Tibial nerve (tissue), 4 donors: Measurements from ENCODE around the gene CA10. TPM values are rescaled to one million over a fixed set of nuclear protein-coding genes. Genes with fewer than 3 reads are reported as not detected.

Experiments
- DNase-seq, 2 donors: peaks; one replicate each; pipeline ENCODE4 v3.0.0-alpha.2; 2019; ENCODE audit warnings: low spot score in 2 of 2
- H3K27ac ChIP-seq, 4 donors: fragments of 200-600 bp; sonication (generic) in 3 of 4; one replicate each; pipeline ENCODE4 v1.5.1; 2017 to 2019; ENCODE audit warnings: mild to moderate bottlenecking in 1 of 4
- H3K27me3 ChIP-seq, 2 donors: fragments of 200-600 bp; sonication (generic) in 1 of 2; one replicate each; pipeline versions ENCODE4 v1.5.1 to v1.6.0; 2017 to 2019
- H3K36me3 ChIP-seq, 3 donors: fragments of 200-600 bp; sonication (generic); one replicate each; pipeline ENCODE4 v1.5.1; 2018 to 2019
- H3K4me1 ChIP-seq, 4 donors: fragments of 200-600 bp; sonication (generic) in 3 of 4; one replicate each; pipeline ENCODE4 v1.5.1; 2017 to 2019
- H3K4me3 ChIP-seq, 4 donors: fragments of 200-600 bp; sonication (generic) in 3 of 4; one replicate each; pipeline ENCODE4 v1.5.1; 2017 to 2019; ENCODE audit warnings: mild to moderate bottlenecking in 1 of 4, moderate library complexity in 1 of 4
- H3K9me3 ChIP-seq, 4 donors: fragments of 200-600 bp; sonication (generic) in 3 of 4; one replicate each; pipeline ENCODE4 v1.5.1; 2017 to 2019
- EP300 ChIP-seq, 2 donors: sonication (generic); formaldehyde crosslinking; IDR thresholded peaks; one replicate each; pipeline ENCODE4 v1.6.1; 2017; ENCODE audit warnings: antibody characterized with exemption in 2 of 2, mild to moderate bottlenecking in 1 of 2
- POLR2A ChIP-seq, 2 donors: fragments of 450-650 bp; IDR thresholded peaks; one replicate each; pipeline ENCODE4 v1.6.1; 2017; ENCODE audit warnings: antibody characterized with exemption in 2 of 2, mild to moderate bottlenecking in 2 of 2, moderate library complexity in 2 of 2
- WGBS, 2 donors: methylation state at CpG; one replicate each; pipeline ENCODE4 v1.1.5; 2018; 5-methylcytosine and 5-hydroxymethylcytosine counted together
- total RNA-seq, 4 donors: library from RNA; depleted of rRNA; stranded (reverse); fragments of >200 nt; gene quantifications; one replicate each; pipeline ENCODE4 v1.1.0, GENCODE V29; 2016
- TF ChIP-seq, protein P1 (sequence below), 5 experiments: fragments of 200-600 bp in 3 of 5; fragments of 450-650 bp in 2 of 5; sonication (generic) in 3 of 5; IDR thresholded peaks; one replicate each; pipeline ENCODE4 v1.5.1; 2016 to 2019; ENCODE audit warnings: antibody characterized with exemption in 5 of 5, mild to moderate bottlenecking in 3 of 5, moderate library complexity in 2 of 5

Gene CA10
- total RNA-seq, 4 donors from 2014 or later, result not detected

- Histone ChIP-seq H3K4me3 (no peak overlapping the region), H3K9me3 (no peaks in the 10 kb centered on the region), H3K4me1 (no peaks in the 10 kb centered on the region), H3K36me3 (no peaks in the 10 kb centered on the region), H3K27me3 (no peaks in the 10 kb centered on the region), H3K27ac (no peak overlapping the region)
- no peak for DNase-seq
- TF ChIP-seq, protein P1, sequence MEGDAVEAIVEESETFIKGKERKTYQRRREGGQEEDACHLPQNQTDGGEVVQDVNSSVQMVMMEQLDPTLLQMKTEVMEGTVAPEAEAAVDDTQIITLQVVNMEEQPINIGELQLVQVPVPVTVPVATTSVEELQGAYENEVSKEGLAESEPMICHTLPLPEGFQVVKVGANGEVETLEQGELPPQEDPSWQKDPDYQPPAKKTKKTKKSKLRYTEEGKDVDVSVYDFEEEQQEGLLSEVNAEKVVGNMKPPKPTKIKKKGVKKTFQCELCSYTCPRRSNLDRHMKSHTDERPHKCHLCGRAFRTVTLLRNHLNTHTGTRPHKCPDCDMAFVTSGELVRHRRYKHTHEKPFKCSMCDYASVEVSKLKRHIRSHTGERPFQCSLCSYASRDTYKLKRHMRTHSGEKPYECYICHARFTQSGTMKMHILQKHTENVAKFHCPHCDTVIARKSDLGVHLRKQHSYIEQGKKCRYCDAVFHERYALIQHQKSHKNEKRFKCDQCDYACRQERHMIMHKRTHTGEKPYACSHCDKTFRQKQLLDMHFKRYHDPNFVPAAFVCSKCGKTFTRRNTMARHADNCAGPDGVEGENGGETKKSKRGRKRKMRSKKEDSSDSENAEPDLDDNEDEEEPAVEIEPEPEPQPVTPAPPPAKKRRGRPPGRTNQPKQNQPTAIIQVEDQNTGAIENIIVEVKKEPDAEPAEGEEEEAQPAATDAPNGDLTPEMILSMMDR (IDR thresholded peaks at IDR 0.05), result no peak
- TF ChIP-seq POLR2A (IDR thresholded peaks at IDR 0.05) (no peak), EP300 (IDR thresholded peaks at IDR 0.05) (no peak)
These were observed 20.2 kb downstream of the CA10 start for GRCh38 chr17:52138350-52138749.

DNA sequence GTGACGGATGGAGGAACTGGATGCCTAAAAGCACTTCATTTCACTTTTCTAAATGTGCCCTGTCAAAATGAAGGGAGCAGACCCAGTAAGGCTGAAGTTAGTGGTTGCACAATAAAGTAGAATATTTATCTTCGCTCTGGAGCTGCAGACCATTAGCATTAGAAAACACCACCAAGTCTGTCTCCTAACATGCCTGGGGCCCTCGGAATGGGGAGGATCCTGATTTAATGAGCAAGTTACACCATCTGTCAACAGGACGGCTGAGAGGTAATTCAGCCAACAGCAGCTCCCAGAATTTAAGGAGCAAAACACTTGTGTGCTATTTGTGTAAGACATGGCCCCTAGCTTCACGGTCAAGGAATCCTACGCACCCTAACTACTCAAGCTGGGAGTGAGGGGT, 22.3 kb downstream of the CA10 start:
- Histone ChIP-seq H3K4me3 (no peak overlapping the region), H3K27me3 (no peaks in the 10 kb centered on the region), H3K9me3 (no peaks in the 10 kb centered on the region), H3K27ac (no peak overlapping the region), H3K4me1 (no peaks in the 10 kb centered on the region), H3K36me3 (no peaks in the 10 kb centered on the region)
- TF ChIP-seq, protein P1 (IDR thresholded peaks at IDR 0.05), result no peak
- TF ChIP-seq EP300 (IDR thresholded peaks at IDR 0.05), result no peak
- no peak for TF ChIP-seq POLR2A (IDR thresholded peaks at IDR 0.05)
- no peak for DNase-seq
- 38 to 40% methylated on average over 6 of the region's 6 CpGs for WGBS, 2 donors

GRCh38 chr17:52134641-52135040, 23.9 kb downstream of the CA10 start:
- no peaks in the 10 kb centered on the region for H3K4me1 ChIP-seq
- DNase-seq, result no peak
- TF ChIP-seq, protein P1 (IDR thresholded peaks at IDR 0.05), result no peak
- no peak for TF ChIP-seq POLR2A (IDR thresholded peaks at IDR 0.05)
- no peak for TF ChIP-seq EP300 (IDR thresholded peaks at IDR 0.05)
- 75 to 87% methylated on average over 1 of the region's 1 CpG for WGBS, 2 donors
- H3K9me3 ChIP-seq, result peaks cover 0 to 6% (median 0%) of the 10 kb centered on the region in 4 donors
- H3K27me3 ChIP-seq, result no peaks in the 10 kb centered on the region
- H3K36me3 ChIP-seq, result no peaks in the 10 kb centered on the region
- no peak overlapping the region for H3K4me3 ChIP-seq
- H3K27ac ChIP-seq, result no peak overlapping the region

- DNase-seq, result no peak
- no peak overlapping the region for H3K27ac ChIP-seq
- H3K4me3 ChIP-seq, result no peak overlapping the region
- H3K36me3 ChIP-seq, result no peaks in the 10 kb centered on the region
- TF ChIP-seq, protein P1 (IDR thresholded peaks at IDR 0.05), result no peak
- TF ChIP-seq EP300 (IDR thresholded peaks at IDR 0.05) (no peak), POLR2A (IDR thresholded peaks at IDR 0.05) (no peak)
- WGBS, 2 donors, result 46 to 58% methylated on average over 2 of the region's 2 CpGs
- H3K4me1 ChIP-seq, result no peaks in the 10 kb centered on the region
- H3K27me3 ChIP-seq, result no peaks in the 10 kb centered on the region
- H3K9me3 ChIP-seq, result peaks cover 0 to 6% (median 0%) of the 10 kb centered on the region in 4 donors
These were observed 29.8 kb downstream of the CA10 start for GRCh38 chr17:52128721-52129120.

DNA sequence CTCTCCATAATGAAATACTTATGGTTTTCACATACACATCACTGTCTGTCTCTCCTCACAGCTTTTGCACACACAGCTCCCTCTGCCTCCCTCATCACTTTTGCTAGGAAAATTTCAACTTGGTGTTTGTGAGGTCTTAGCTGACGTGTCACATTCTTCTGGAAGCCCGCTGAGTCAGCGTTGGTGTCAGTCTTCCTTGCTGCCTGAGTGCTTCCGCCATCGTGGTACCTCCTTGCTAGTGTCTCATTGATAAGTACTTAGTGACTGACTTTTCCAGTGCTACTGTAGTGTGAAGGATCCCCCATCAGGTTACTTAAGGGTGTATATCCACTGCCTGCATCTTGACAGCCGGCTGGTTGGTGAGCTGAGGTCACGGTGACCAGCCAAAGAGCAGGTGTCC, 33.5 kb downstream of the CA10 start:
- Histone ChIP-seq H3K4me1 (no peaks in the 10 kb centered on the region), H3K9me3 (no peaks in the 10 kb centered on the region), H3K27me3 (no peaks in the 10 kb centered on the region), H3K36me3 (no peaks in the 10 kb centered on the region), H3K4me3 (no peak overlapping the region), H3K27ac (no peak overlapping the region)
- 87 to 89% methylated on average over 7 of the region's 7 CpGs for WGBS, 2 donors
- no peak for DNase-seq
- TF ChIP-seq POLR2A (IDR thresholded peaks at IDR 0.05), result no peak
- TF ChIP-seq EP300 (IDR thresholded peaks at IDR 0.05), result no peak
- TF ChIP-seq, protein P1 (IDR thresholded peaks at IDR 0.05), result no peak
